ENCODE data around the gene PGF.
"Not testable (repeated sequence)": the region's sequence is repeated elsewhere in the genome, so short reads cannot be mapped to it uniquely, and the experiment has no call there.

Gene PGF

DNA sequence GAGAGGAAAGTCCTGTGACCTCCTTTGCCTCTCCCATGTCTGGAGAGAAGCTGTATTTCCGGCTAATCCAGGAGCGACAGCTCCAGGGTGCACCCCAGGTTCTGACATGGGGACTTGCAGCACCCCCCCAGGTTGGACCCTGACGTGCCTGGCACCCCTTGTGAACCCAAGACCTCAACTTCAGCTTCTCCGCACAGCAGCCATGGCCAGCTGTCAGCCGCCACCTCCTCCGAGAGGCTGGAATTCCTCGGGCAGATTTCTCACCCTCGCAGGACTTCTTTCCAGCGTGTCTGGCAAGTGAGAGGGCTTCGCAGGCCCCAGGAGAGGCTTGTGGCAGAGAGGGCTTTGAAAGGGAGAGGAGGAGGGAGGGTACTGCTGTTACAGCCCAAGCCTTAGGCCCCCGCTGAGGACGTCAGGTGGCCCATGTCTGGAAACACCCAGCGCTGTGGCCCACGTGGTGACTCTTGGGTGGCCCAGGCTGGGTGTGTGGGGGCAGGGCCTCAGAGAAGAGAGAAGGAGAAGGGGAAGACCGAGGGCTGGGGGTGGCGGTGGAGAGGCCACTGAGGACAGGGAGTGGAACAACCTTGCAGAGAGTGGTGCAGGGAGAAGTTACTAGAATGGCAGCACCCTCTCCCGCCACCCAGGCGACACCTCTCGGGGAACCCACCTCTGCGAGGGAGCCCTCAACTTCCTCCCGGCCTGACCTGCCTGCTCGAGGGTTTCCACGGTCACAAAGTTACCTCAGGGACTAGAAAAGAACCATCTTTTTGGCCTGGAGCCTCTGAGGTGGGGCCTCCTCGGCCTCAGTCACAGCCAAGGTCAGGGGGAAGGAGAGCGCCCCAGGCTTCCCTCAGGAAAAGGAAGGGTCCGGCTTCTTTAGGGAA is 20.7 kb downstream of the PGF start:
- ChIA-PET CTCF (interaction anchor here (0.6 to 1.0 kb wide), 3 partner anchors 11 to 56 kb away, joined by 4 to 7 read pairs (median 5); partner anchors contain the start of gene PGF), POLR2A (no interaction called here)
- TF ChIP-seq ZNF221 (tag by site-specific recombination; IDR thresholded peaks at IDR 0.05; ENCODE audit: borderline replicate concordance), result no peak
- TF ChIP-seq IKZF3 (tag by site-specific recombination; IDR thresholded peaks at IDR 0.05), result no peak
- TF ChIP-seq, protein P1, sequence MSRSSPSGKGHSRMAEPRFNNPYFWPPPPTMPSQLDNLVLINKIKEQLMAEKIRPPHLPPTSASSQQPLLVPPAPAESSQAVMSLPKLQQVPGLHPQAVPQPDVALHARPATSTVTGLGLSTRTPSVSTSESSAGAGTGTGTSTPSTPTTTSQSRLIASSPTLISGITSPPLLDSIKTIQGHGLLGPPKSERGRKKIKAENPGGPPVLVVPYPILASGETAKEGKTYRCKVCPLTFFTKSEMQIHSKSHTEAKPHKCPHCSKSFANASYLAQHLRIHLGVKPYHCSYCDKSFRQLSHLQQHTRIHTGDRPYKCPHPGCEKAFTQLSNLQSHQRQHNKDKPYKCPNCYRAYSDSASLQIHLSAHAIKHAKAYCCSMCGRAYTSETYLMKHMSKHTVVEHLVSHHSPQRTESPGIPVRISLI (tag by site-specific recombination; IDR thresholded peaks at IDR 0.05), result no peak
- TF ChIP-seq INSM2 (tag by site-specific recombination; IDR thresholded peaks at IDR 0.05), result no peak
- no peak for TF ChIP-seq ZNF514 (tag by site-specific recombination; IDR thresholded peaks at IDR 0.05)
- TF ChIP-seq ZNF341 (tag by site-specific recombination; IDR thresholded peaks at IDR 0.05; ENCODE audit: low read depth), result no peak
- TF ChIP-seq SETDB1 (IDR thresholded peaks at IDR 0.05; ENCODE audit: insufficient read length, low read length), result no peak
- TF ChIP-seq ZNF10 (tag by site-specific recombination; IDR thresholded peaks at IDR 0.05), result no peak
- TF ChIP-seq ZNF658 (tag by site-specific recombination; IDR thresholded peaks at IDR 0.05), result no peak
- no peak for TF ChIP-seq ZNF391 (tag by site-specific recombination; IDR thresholded peaks at IDR 0.05; ENCODE audit: borderline replicate concordance, low read depth)
- no peak for TF ChIP-seq ZNF510 (tag by site-specific recombination; IDR thresholded peaks at IDR 0.05; ENCODE audit: insufficient replicate concordance)
- TF ChIP-seq ZNF335 (tag by site-specific recombination; conservative IDR thresholded peaks at IDR 0.05), result no peak
- no peak for TF ChIP-seq KLF1 (tag by site-specific recombination; IDR thresholded peaks at IDR 0.05)
- Histone ChIP-seq H3K27ac (ENCODE audit: extremely low read depth, low read depth, low read length) (no peak overlapping the region), H3K4me3 (ENCODE audit: low read depth, low read length) (no peak overlapping the region), H3K9me3 (ENCODE audit: control insufficient read depth, insufficient read depth, low read depth, low read length) (no peaks in the 10 kb centered on the region), H3K36me3 (ENCODE audit: control insufficient read depth in 2 of 2, insufficient read depth in 1 of 2, low read length in 2 of 2) (no peaks in the 10 kb centered on the region), H3K4me1 (ENCODE audit: control insufficient read depth, insufficient read depth, low read length) (no peaks in the 10 kb centered on the region)

GRCh38 chr14:74934041-74934440 is 21.4 kb downstream of the PGF start:
- no peaks in the 10 kb centered on the region for H3K4me1 ChIP-seq (ENCODE audit: control insufficient read depth, insufficient read depth, low read length)
- no peak overlapping the region for H3K4me3 ChIP-seq (ENCODE audit: low read depth, low read length)
- CTCF ChIA-PET, result interaction anchor here (0.6 kb wide), 1 partner anchor 56 kb away, joined by 4 read pairs; no protein-coding TSS in a partner anchor
- H3K27ac ChIP-seq (ENCODE audit: extremely low read depth, low read depth, low read length), result no peak overlapping the region
- H3K9me3 ChIP-seq (ENCODE audit: control insufficient read depth, insufficient read depth, low read depth, low read length), result no peaks in the 10 kb centered on the region
- H3K36me3 ChIP-seq (ENCODE audit: control insufficient read depth in 2 of 2, insufficient read depth in 1 of 2, low read length in 2 of 2), result no peaks in the 10 kb centered on the region
- POLR2A ChIA-PET, result no interaction called here
- TF ChIP-seq ZNF48 (tag by site-specific recombination; IDR thresholded peaks at IDR 0.05), result no peak
- no peak for TF ChIP-seq ZBTB21 (tag by site-specific recombination; IDR thresholded peaks at IDR 0.05)
- no peak for TF ChIP-seq ZNF555 (tag by site-specific recombination; conservative IDR thresholded peaks at IDR 0.05)
- no peak for TF ChIP-seq ZNF621 (tag by site-specific recombination; IDR thresholded peaks at IDR 0.05)
- TF ChIP-seq SCRT2 (tag by site-specific recombination; IDR thresholded peaks at IDR 0.05), result no peak
- TF ChIP-seq ZNF777 (tag by site-specific recombination; IDR thresholded peaks at IDR 0.05; ENCODE audit: borderline replicate concordance), result no peak
- no peak for TF ChIP-seq ZNF341 (tag by site-specific recombination; IDR thresholded peaks at IDR 0.05; ENCODE audit: low read depth)
- TF ChIP-seq SCRT1 (tag by site-specific recombination; IDR thresholded peaks at IDR 0.05; ENCODE audit: borderline replicate concordance), result no peak

DNA sequence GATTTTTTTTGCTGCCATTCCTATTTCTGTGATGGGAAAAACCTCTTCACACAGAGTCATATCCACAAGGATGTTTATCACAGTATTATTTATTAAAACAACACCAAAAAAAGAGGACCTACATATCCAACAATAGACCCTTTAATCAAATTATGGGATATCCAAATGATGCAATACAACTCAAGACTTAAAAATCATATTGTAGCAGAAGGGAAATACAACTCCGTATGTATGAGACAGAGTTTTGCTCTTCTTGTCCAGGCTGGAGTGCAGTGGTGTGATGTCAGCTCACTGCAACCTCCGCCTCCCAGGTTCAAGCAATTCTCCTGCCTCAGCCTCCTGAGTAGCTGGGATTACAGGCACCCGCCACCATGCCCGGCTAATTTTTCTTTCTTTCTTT is 22.5 kb downstream of the PGF start:
- H3K9me3 ChIP-seq (ENCODE audit: control insufficient read depth, insufficient read depth, low read depth, low read length); H3K4me3 ChIP-seq (ENCODE audit: low read depth, low read length); CTCF ChIA-PET; H3K4me1 ChIP-seq (ENCODE audit: control insufficient read depth, insufficient read depth, low read length); H3K27ac ChIP-seq (ENCODE audit: extremely low read depth, low read depth, low read length); H3K36me3 ChIP-seq (ENCODE audit: control insufficient read depth in 2 of 2, insufficient read depth in 1 of 2, low read length in 2 of 2): not testable (repeated sequence)
- POLR2A ChIA-PET, result interaction anchor here (0.5 kb wide), 1 partner anchor 10 kb away, joined by 3 read pairs; the partner anchor contains the start of gene RPS6KL1
